Measurements from ENCODE around the gene LRG1. TPM values are rescaled to one million over a fixed set of nuclear protein-coding genes. Genes with fewer than 3 reads are reported as not detected.

The LRG1 gene
- total RNA-seq, 2 donors from 2014 or later, result 0.41 to 13.5 TPM

DNA sequence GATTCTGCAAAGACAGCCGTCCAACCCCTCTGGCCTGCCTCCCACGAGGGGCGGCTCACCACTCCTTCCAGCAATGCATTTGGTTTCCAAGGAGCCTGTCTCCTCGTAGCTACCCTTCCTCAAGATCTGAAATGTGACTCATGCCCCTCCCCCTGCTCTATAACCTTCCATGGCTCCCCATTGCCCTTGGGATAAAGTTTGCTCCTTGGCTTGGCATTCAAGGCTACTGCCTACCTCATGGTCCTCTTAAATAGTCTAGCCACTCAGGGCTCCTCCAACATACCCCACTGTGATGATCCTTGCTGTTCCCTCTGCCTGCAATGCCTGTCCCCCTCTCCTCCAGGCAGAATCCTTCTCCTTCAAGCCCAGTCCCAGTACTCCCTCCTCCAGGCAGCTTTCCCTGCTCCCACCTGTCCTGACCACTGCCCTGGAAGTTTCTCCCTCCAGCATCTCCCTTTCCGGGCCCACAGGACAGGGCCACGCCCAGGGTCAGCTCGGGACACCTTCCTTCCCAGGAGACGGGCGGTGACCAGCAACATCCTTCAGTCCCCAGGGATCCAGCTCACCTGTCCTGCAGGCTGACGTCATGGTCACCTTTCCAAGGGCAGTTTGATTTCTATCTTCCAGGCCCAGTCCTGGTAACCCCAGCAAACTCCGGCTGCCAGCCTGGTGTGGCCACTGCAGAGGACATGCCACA lies 38.9 kb upstream of the LRG1 start:
- Histone ChIP-seq H3K9me3 (no peaks in the 10 kb centered on the region), H3K4me1 (ENCODE audit: control insufficient read depth in 1 of 2, low read depth in 2 of 2) (peaks cover 0 to 11% of the 10 kb centered on the region in 2 donors), H3K4me3 (no peak overlapping the region), H3K27me3 (replicated peaks; ENCODE audit: insufficient read depth) (peaks cover 5% of the 10 kb centered on the region), H3K36me3 (no peaks in the 10 kb centered on the region), H3K27ac (no peak overlapping the region)
- TF ChIP-seq, protein P1, sequence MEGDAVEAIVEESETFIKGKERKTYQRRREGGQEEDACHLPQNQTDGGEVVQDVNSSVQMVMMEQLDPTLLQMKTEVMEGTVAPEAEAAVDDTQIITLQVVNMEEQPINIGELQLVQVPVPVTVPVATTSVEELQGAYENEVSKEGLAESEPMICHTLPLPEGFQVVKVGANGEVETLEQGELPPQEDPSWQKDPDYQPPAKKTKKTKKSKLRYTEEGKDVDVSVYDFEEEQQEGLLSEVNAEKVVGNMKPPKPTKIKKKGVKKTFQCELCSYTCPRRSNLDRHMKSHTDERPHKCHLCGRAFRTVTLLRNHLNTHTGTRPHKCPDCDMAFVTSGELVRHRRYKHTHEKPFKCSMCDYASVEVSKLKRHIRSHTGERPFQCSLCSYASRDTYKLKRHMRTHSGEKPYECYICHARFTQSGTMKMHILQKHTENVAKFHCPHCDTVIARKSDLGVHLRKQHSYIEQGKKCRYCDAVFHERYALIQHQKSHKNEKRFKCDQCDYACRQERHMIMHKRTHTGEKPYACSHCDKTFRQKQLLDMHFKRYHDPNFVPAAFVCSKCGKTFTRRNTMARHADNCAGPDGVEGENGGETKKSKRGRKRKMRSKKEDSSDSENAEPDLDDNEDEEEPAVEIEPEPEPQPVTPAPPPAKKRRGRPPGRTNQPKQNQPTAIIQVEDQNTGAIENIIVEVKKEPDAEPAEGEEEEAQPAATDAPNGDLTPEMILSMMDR (IDR thresholded peaks at IDR 0.05), result no peak
- DNase-seq (ENCODE audit: low spot score), result no peak
- no peak for ATAC-seq (ENCODE audit: insufficient number of reproducible peaks, low FRiP score, low read depth)

DNA sequence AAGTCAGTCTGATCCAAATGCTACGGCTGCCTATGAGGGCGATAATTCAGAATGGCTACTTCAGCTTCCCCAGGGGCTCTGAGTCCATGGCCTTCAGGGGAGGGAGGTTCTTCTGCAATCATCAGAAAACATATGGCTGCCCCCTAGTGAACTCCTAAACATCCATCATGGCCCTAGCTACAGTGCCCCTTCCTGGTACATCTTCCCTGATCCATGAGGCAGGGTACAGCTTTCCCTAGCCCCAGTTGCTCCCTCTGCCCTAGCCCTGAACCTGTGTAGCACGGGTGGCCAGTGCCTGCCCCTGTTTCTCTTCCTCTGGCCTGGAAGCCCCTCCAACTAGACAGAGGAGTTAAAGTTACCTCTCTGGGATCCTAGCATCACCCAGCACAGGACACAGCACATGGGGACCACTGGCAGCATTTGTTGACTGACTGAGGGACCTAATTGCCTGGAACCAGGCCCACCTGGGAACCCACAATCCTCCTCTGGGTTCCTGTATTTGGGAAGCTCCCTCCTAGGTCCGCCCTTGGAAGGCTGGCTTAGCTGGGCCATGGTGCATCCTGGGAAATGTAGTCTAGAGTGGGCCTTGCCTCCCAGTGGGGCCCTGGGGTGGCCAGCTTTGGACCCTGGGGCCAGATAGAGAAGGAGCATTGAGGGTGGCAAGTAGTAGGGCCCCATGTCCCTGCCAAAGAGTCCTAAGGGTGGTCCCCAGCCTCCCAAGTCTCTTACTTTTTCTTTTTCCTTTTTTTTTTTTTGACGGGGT lies 37.4 kb upstream of the LRG1 start:
- peaks cover 5% of the 10 kb centered on the region for H3K27me3 ChIP-seq (replicated peaks; ENCODE audit: insufficient read depth)
- DNase-seq (ENCODE audit: low spot score), result no peak
- TF ChIP-seq, protein P1 (IDR thresholded peaks at IDR 0.05), result no peak
- H3K9me3 ChIP-seq, result no peaks in the 10 kb centered on the region
- no peaks in the 10 kb centered on the region for H3K36me3 ChIP-seq
- no peak overlapping the region for H3K4me3 ChIP-seq
- peaks cover 0 to 11% of the 10 kb centered on the region in 2 donors for H3K4me1 ChIP-seq (ENCODE audit: control insufficient read depth in 1 of 2, low read depth in 2 of 2)
- H3K27ac ChIP-seq, result no peak overlapping the region
- no peak for ATAC-seq (ENCODE audit: insufficient number of reproducible peaks, low FRiP score, low read depth)

DNA sequence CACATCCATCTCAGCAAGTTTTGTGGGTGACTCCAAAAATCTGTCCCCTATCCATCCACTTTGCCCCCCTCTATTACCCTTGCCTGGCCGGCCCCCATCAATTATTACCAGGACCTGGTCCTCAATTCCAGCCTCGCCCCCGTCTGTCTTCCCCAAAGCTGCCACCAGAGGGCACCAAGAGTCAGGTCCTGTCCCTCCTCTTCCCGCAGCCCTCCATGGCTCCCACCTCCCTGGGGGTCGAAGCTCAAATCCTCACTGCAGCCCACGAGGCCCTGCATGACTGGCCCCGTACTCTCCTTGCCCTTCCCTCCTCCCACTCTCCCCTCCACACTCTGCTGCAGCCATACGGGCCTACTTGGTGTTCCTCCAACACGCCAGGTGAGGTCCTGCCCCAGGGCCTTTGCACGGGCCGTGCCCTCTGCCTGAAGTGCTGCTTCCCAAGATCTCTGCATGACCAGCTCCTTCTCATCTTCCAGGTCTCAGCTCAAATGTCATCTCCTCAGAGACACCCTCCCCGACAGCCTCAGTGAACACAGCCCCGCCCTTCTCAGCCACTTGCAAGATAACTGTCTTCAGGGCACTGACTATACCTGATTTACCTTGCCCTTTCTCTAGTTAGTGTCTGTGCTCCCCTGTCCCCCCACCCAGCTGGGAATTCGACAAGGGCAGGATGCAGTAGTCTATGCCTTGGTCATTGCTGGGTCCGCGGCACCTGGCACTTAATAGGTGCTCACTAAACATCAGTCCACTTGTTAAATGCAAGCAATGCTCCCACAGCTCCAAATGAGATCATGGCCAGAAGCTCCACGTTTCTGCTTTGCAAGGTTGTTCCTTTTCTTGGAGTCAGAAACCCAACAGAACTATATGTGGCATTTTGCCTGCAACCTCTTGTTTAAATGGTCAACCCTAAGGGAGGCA lies 36.4 kb upstream of the LRG1 start:
- no peaks in the 10 kb centered on the region for H3K9me3 ChIP-seq
- ATAC-seq (ENCODE audit: insufficient number of reproducible peaks, low FRiP score, low read depth) (no peak), DNase-seq (ENCODE audit: low spot score) (no peak)
- no peak overlapping the region for H3K27ac ChIP-seq
- H3K4me3 ChIP-seq, result no peak overlapping the region
- peaks cover 0 to 11% of the 10 kb centered on the region in 2 donors for H3K4me1 ChIP-seq (ENCODE audit: control insufficient read depth in 1 of 2, low read depth in 2 of 2)
- no peaks in the 10 kb centered on the region for H3K36me3 ChIP-seq
- H3K27me3 ChIP-seq (replicated peaks; ENCODE audit: insufficient read depth), result peaks cover 5% of the 10 kb centered on the region
- TF ChIP-seq, protein P1 (IDR thresholded peaks at IDR 0.05), result peak; percentile 57

DNA sequence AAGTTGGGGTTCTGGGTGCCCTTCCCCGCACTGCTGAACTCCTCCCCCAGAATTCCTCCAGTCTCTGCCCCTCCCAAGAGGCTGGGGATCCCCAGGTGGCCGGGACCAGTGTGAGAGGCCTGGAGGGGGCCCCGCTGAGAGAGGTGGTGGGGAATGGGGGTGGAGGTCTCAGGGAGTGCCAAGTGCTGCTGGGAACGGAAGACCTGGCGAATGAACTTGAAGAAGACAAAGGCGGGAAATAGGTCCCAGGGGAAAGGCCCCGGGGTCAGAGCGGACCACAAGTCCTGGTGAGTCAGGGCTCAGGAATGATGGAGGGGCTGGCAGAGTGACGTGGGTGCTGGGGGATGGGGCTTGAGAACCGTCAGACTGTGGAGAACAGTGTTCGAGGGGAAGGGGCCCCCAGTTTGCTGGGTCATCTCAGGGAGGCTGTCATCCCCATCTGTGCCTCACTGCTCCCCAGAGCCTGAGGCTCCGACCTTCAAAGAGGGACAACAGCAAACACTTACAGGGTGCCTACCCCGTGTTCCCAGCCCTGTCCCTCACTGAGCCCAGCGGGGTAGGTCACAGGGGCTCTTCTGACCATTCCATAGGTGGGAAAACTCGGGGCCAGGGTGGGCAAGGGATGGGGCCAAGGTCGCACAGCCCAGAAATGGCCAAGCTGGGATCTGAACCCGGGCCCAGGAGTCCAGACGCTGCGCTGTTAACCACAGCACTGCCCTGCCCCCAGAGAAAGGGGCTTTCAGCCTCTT lies 35.6 kb upstream of the LRG1 start:
- TF ChIP-seq, protein P1 (IDR thresholded peaks at IDR 0.05), result no peak
- ATAC-seq (ENCODE audit: insufficient number of reproducible peaks, low FRiP score, low read depth) (no peak), DNase-seq (ENCODE audit: low spot score) (no peak)

More for the DNA sequence above, 35.6 kb upstream of the LRG1 start:
- Histone ChIP-seq H3K4me1 (ENCODE audit: control insufficient read depth in 1 of 2, low read depth in 2 of 2) (peaks cover 0 to 11% of the 10 kb centered on the region in 2 donors), H3K27ac (no peak overlapping the region), H3K36me3 (no peaks in the 10 kb centered on the region), H3K4me3 (no peak overlapping the region), H3K27me3 (replicated peaks; ENCODE audit: insufficient read depth) (peaks cover 4% of the 10 kb centered on the region), H3K9me3 (no peaks in the 10 kb centered on the region)
